WTC11 (cell line): ENCODE measurements around the gene NCF4. TPM values are rescaled to one million over a fixed set of nuclear protein-coding genes. Genes with fewer than 3 reads are reported as not detected.

Source experiments
- ATAC-seq: fragments of 200-7000 bp; cut with Tn5 transposase; 2 replicates; pipeline ENCODE4 v1.10.0; 2021; ENCODE audit warnings: mild to moderate bottlenecking, moderate library complexity
- CTCF ChIA-PET: fragments of 300-600 bp; sonication (Branson Sonifier 250); formaldehyde crosslinking; loops from one replicate; lab custom pipeline; 2021; ENCODE audit warnings: antibody characterized with exemption; lab: Charles Lee
- POLR2A ChIA-PET: fragments of 350-600 bp; sonication (Branson Sonifier 250); formaldehyde crosslinking; loops from one replicate; lab custom pipeline; 2021; ENCODE audit warnings: antibody characterized with exemption; lab: Charles Lee
- DNase-seq: peaks from one replicate; pipeline ENCODE4 v3.0.0; 2021; ENCODE audit warnings: low spot score
- H3K27ac Mint-ChIP-seq: 2 replicates; pipeline ENCODE4 v1.8.0; 2021; ENCODE audit warnings: mixed read lengths
- H3K27me3 Mint-ChIP-seq: 2 replicates; pipeline ENCODE4 v1.8.0; 2021; ENCODE audit warnings: low read depth, mild to moderate bottlenecking, moderate library complexity, mixed read lengths
- H3K36me3 Mint-ChIP-seq: 2 replicates; pipeline ENCODE4 v1.8.0; 2021; ENCODE audit warnings: mixed read lengths
- H3K4me1 Mint-ChIP-seq: 2 replicates; pipeline ENCODE4 v1.8.0; 2022; ENCODE audit warnings: mixed read lengths
- H3K4me3 Mint-ChIP-seq: 2 replicates; pipeline ENCODE4 v1.8.0; 2021; ENCODE audit warnings: mild to moderate bottlenecking, moderate library complexity, mixed read lengths
- H3K9me3 Mint-ChIP-seq: 2 replicates; pipeline ENCODE4 v1.8.0; 2021; ENCODE audit warnings: mixed read lengths
- ARID4B ChIP-seq: sonication (generic); formaldehyde crosslinking; IDR thresholded peaks from 2 replicates; pipeline ENCODE4 v1.8.0; 2023; ENCODE audit warnings: missing genetic modification reagents, mild to moderate bottlenecking, borderline replicate concordance
- ATF6 ChIP-seq: sonication (generic); formaldehyde crosslinking; IDR thresholded peaks from 2 replicates; pipeline ENCODE4 v1.8.1; 2023; ENCODE audit warnings: mild to moderate bottlenecking, missing genetic modification reagents
- CBFB ChIP-seq: sonication (generic); formaldehyde crosslinking; IDR thresholded peaks from 2 replicates; pipeline ENCODE4 v1.8.1; 2022; ENCODE audit warnings: mild to moderate bottlenecking, low read depth, missing genetic modification reagents
- CREM ChIP-seq: sonication (generic); formaldehyde crosslinking; IDR thresholded peaks from 2 replicates; pipeline ENCODE4 v1.8.1; 2022; ENCODE audit warnings: mild to moderate bottlenecking, missing genetic modification reagents, moderate library complexity
- ELF4 ChIP-seq: sonication (generic); formaldehyde crosslinking; IDR thresholded peaks from 2 replicates; pipeline ENCODE4 v1.8.1; 2022; ENCODE audit warnings: low read depth, mild to moderate bottlenecking, moderate library complexity, missing genetic modification reagents
- FOXJ3 ChIP-seq: sonication (generic); formaldehyde crosslinking; IDR thresholded peaks from 2 replicates; pipeline ENCODE4 v1.9.0; 2021; ENCODE audit warnings: missing genetic modification reagents, mild to moderate bottlenecking, borderline replicate concordance
- GABPB1 ChIP-seq: sonication (generic); formaldehyde crosslinking; IDR thresholded peaks from 2 replicates; pipeline ENCODE4 v1.8.1; 2023; ENCODE audit warnings: mild to moderate bottlenecking, missing genetic modification reagents
- HMGA2 ChIP-seq: fragments of 250-450 bp; sonication (Bioruptor Pico); IDR thresholded peaks from 2 replicates; pipeline ENCODE4 v1.4.0; 2021; ENCODE audit warnings: mild to moderate bottlenecking, moderate library complexity
- JUN ChIP-seq: sonication (generic); formaldehyde crosslinking; IDR thresholded peaks from 2 replicates; pipeline ENCODE4 v1.8.0; 2023; ENCODE audit warnings: mild to moderate bottlenecking, missing genetic modification reagents
- MAX ChIP-seq: sonication (generic); formaldehyde crosslinking; IDR thresholded peaks from 2 replicates; pipeline ENCODE4 v1.8.0; 2022; ENCODE audit warnings: mild to moderate bottlenecking, missing genetic modification reagents
- TEAD4 ChIP-seq: sonication (generic); formaldehyde crosslinking; IDR thresholded peaks from 2 replicates; pipeline ENCODE4 v1.8.0; 2022; ENCODE audit warnings: mild to moderate bottlenecking, missing genetic modification reagents
- ZNF317 ChIP-seq: sonication (generic); formaldehyde crosslinking; IDR thresholded peaks from 2 replicates; pipeline ENCODE4 v1.8.1; 2023; ENCODE audit warnings: low read depth, mild to moderate bottlenecking, moderate library complexity, missing genetic modification reagents, borderline replicate concordance
- ZNF396 ChIP-seq: fragments of 250-450 bp; sonication (Bioruptor Pico); IDR thresholded peaks from 2 replicates; pipeline ENCODE4 v1.8.0; 2021; ENCODE audit warnings: mild to moderate bottlenecking, moderate library complexity, borderline replicate concordance
- ZNF671 ChIP-seq: fragments of 250-450 bp; sonication (Bioruptor Pico); IDR thresholded peaks from 2 replicates; pipeline ENCODE4 v1.8.0; 2021; ENCODE audit warnings: mild to moderate bottlenecking
- total RNA-seq: library from RNA; stranded (reverse); gene quantifications from 3 replicates; pipeline ENCODE4 v1.2.3, GENCODE V29; 2021
- TF ChIP-seq, protein P1 (sequence below): sonication (generic); formaldehyde crosslinking; IDR thresholded peaks from 2 replicates; pipeline ENCODE4 v1.8.0; 2023; ENCODE audit warnings: mild to moderate bottlenecking, missing genetic modification reagents
- TF ChIP-seq, protein P2 (sequence below): sonication (generic); formaldehyde crosslinking; IDR thresholded peaks from 2 replicates; pipeline ENCODE4 v1.8.1; 2023; ENCODE audit warnings: mild to moderate bottlenecking, missing genetic modification reagents, borderline replicate concordance
- TF ChIP-seq, protein P3 (sequence below): sonication (generic); formaldehyde crosslinking; IDR thresholded peaks from 2 replicates; pipeline ENCODE4 v1.8.1; 2023; ENCODE audit warnings: mild to moderate bottlenecking, missing genetic modification reagents, moderate library complexity
- TF ChIP-seq, protein P4 (sequence below): sonication (generic); formaldehyde crosslinking; conservative IDR thresholded peaks from 2 replicates; pipeline ENCODE4 v1.8.1; 2022; ENCODE audit warnings: mild to moderate bottlenecking, missing genetic modification reagents
- TF ChIP-seq, protein P5 (sequence below): sonication (generic); formaldehyde crosslinking; IDR thresholded peaks from 2 replicates; pipeline ENCODE4 v1.8.0; 2023; ENCODE audit warnings: missing genetic modification reagents

The NCF4 gene
- total RNA-seq, 1 experiment from 2014 or later = not detected

GRCh38 chr22:36897611-36898010 is 36.8 kb downstream of the NCF4 start:
- ATAC-seq (no peak), DNase-seq (no peak)
- Mint-ChIP-seq H3K27me3 (peaks cover 54% of the 10 kb centered on the region), H3K4me1 (peaks cover 27% of the 10 kb centered on the region), H3K4me3 (no peak overlapping the region), H3K9me3 (peaks cover 41% of the 10 kb centered on the region), H3K27ac (no peak overlapping the region), H3K36me3 (peaks cover 26% of the 10 kb centered on the region)
- ChIA-PET POLR2A (no interaction called here), CTCF (interaction anchor here (1.5 kb wide), 1 partner anchor 41 kb away, joined by 6 read pairs; no protein-coding TSS in a partner anchor)
- TF ChIP-seq, protein P1, sequence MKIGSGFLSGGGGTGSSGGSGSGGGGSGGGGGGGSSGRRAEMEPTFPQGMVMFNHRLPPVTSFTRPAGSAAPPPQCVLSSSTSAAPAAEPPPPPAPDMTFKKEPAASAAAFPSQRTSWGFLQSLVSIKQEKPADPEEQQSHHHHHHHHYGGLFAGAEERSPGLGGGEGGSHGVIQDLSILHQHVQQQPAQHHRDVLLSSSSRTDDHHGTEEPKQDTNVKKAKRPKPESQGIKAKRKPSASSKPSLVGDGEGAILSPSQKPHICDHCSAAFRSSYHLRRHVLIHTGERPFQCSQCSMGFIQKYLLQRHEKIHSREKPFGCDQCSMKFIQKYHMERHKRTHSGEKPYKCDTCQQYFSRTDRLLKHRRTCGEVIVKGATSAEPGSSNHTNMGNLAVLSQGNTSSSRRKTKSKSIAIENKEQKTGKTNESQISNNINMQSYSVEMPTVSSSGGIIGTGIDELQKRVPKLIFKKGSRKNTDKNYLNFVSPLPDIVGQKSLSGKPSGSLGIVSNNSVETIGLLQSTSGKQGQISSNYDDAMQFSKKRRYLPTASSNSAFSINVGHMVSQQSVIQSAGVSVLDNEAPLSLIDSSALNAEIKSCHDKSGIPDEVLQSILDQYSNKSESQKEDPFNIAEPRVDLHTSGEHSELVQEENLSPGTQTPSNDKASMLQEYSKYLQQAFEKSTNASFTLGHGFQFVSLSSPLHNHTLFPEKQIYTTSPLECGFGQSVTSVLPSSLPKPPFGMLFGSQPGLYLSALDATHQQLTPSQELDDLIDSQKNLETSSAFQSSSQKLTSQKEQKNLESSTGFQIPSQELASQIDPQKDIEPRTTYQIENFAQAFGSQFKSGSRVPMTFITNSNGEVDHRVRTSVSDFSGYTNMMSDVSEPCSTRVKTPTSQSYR = no peak
- TF ChIP-seq, protein P2, sequence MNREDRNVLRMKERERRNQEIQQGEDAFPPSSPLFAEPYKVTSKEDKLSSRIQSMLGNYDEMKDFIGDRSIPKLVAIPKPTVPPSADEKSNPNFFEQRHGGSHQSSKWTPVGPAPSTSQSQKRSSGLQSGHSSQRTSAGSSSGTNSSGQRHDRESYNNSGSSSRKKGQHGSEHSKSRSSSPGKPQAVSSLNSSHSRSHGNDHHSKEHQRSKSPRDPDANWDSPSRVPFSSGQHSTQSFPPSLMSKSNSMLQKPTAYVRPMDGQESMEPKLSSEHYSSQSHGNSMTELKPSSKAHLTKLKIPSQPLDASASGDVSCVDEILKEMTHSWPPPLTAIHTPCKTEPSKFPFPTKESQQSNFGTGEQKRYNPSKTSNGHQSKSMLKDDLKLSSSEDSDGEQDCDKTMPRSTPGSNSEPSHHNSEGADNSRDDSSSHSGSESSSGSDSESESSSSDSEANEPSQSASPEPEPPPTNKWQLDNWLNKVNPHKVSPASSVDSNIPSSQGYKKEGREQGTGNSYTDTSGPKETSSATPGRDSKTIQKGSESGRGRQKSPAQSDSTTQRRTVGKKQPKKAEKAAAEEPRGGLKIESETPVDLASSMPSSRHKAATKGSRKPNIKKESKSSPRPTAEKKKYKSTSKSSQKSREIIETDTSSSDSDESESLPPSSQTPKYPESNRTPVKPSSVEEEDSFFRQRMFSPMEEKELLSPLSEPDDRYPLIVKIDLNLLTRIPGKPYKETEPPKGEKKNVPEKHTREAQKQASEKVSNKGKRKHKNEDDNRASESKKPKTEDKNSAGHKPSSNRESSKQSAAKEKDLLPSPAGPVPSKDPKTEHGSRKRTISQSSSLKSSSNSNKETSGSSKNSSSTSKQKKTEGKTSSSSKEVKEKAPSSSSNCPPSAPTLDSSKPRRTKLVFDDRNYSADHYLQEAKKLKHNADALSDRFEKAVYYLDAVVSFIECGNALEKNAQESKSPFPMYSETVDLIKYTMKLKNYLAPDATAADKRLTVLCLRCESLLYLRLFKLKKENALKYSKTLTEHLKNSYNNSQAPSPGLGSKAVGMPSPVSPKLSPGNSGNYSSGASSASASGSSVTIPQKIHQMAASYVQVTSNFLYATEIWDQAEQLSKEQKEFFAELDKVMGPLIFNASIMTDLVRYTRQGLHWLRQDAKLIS (CRISPR knock-in tag) = no peak
- TF ChIP-seq ARID4B (CRISPR knock-in tag) (no peak), GABPB1 (no peak), HMGA2 (CRISPR knock-in tag) (no peak), MAX (CRISPR knock-in tag) (no peak), TEAD4 (CRISPR knock-in tag) (no peak)
- TF ChIP-seq, protein P3, sequence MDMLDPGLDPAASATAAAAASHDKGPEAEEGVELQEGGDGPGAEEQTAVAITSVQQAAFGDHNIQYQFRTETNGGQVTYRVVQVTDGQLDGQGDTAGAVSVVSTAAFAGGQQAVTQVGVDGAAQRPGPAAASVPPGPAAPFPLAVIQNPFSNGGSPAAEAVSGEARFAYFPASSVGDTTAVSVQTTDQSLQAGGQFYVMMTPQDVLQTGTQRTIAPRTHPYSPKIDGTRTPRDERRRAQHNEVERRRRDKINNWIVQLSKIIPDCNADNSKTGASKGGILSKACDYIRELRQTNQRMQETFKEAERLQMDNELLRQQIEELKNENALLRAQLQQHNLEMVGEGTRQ = no peak

GRCh38 chr22:36898690-36899089 is 37.9 kb downstream of the NCF4 start:
- ChIA-PET POLR2A (no interaction called here), CTCF (no interaction called here)
- Mint-ChIP-seq H3K4me3 (no peak overlapping the region), H3K27ac (peak overlapping the region; percentile 45; the same call in 1 of the 2 replicates), H3K36me3 (peaks cover 26% of the 10 kb centered on the region), H3K9me3 (peaks cover 44% of the 10 kb centered on the region), H3K4me1 (peaks cover 27% of the 10 kb centered on the region), H3K27me3 (peaks cover 58% of the 10 kb centered on the region)
- ATAC-seq (no peak), DNase-seq (no peak)
- no peak for TF ChIP-seq CBFB (CRISPR knock-in tag)
- no peak for TF ChIP-seq FOXJ3 (CRISPR knock-in tag)
- TF ChIP-seq ZNF671 (CRISPR knock-in tag) = no peak
- no peak for TF ChIP-seq ATF6 (CRISPR knock-in tag)
- TF ChIP-seq ZNF396 = no peak
- TF ChIP-seq, protein P4, sequence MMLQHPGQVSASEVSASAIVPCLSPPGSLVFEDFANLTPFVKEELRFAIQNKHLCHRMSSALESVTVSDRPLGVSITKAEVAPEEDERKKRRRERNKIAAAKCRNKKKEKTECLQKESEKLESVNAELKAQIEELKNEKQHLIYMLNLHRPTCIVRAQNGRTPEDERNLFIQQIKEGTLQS (CRISPR knock-in tag) = no peak
- TF ChIP-seq ZNF317 (CRISPR knock-in tag) = no peak
- TF ChIP-seq JUN (CRISPR knock-in tag) = no peak
- TF ChIP-seq, protein P5, sequence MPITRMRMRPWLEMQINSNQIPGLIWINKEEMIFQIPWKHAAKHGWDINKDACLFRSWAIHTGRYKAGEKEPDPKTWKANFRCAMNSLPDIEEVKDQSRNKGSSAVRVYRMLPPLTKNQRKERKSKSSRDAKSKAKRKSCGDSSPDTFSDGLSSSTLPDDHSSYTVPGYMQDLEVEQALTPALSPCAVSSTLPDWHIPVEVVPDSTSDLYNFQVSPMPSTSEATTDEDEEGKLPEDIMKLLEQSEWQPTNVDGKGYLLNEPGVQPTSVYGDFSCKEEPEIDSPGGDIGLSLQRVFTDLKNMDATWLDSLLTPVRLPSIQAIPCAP (CRISPR knock-in tag) = no peak
- TF ChIP-seq CREM (CRISPR knock-in tag) = no peak
- TF ChIP-seq ELF4 (CRISPR knock-in tag) = no peak
